A673 (cell line): Measurements from ENCODE around the gene OS9. TPM values are rescaled to one million over a fixed set of nuclear protein-coding genes. Genes with fewer than 3 reads are reported as not detected.

Experiments used
- BruUV-seq: library from RNA; stranded (reverse); fragments of 400-500 nt; replicated peaks from 2 replicates; lab custom pipeline; 2021; lab: Mats Ljungman, UMichigan
- CTCF ChIA-PET: fragments of 300-600 bp; sonication (Branson Sonifier 250); formaldehyde crosslinking; loops from one replicate; lab custom pipeline; 2022; ENCODE audit warnings: antibody characterized with exemption; lab: Charles Lee
- POLR2A ChIA-PET: fragments of 300-600 bp; sonication (Branson Sonifier 250); formaldehyde crosslinking; loops from one replicate; lab custom pipeline; 2022; ENCODE audit warnings: antibody characterized with exemption; ENCODE audit not compliant: low non-redundant PET; lab: Charles Lee
- DNase-seq: peaks from one replicate; pipeline ENCODE4 v3.0.0-alpha.2; 2015; ENCODE audit warnings: low spot score
- H3K27ac ChIP-seq: fragments of 200-600 bp; sonication (generic); 2 replicates; pipeline ENCODE4 v1.5.1; 2016; ENCODE audit warnings: mixed run types, low read depth, mild to moderate bottlenecking, mixed read lengths, antibody characterized with exemption, low read length; ENCODE audit not compliant: poor library complexity, severe bottlenecking
- H3K27me3 ChIP-seq: fragments of 200-600 bp; sonication (generic); replicated peaks from 2 replicates; pipeline ENCODE4 v1.6.1; 2017; ENCODE audit warnings: mixed run types, low read depth, mild to moderate bottlenecking, mixed read lengths, antibody characterized with exemption, low read length; ENCODE audit not compliant: insufficient read depth, poor library complexity
- H3K36me3 ChIP-seq: fragments of 200-600 bp; sonication (generic); 2 replicates; pipeline ENCODE4 v1.6.1; 2016; ENCODE audit warnings: mixed run types, mild to moderate bottlenecking, mixed read lengths, antibody characterized with exemption, low read length; ENCODE audit not compliant: insufficient read depth, poor library complexity, severe bottlenecking
- H3K4me1 ChIP-seq: fragments of 200-600 bp; sonication (generic); 2 replicates; pipeline ENCODE4 v1.6.1; 2017; ENCODE audit warnings: mixed run types, mild to moderate bottlenecking, mixed read lengths, antibody characterized with exemption, low read length; ENCODE audit not compliant: insufficient read depth, poor library complexity, severe bottlenecking
- H3K4me3 ChIP-seq: fragments of 200-600 bp; sonication (generic); 2 replicates; pipeline ENCODE4 v1.5.1; 2016; ENCODE audit warnings: low read depth, mixed run types, mild to moderate bottlenecking, mixed read lengths, low read length; ENCODE audit not compliant: poor library complexity, severe bottlenecking
- H3K9me3 ChIP-seq: fragments of 200-600 bp; sonication (generic); 2 replicates; pipeline ENCODE4 v1.6.1; 2016; ENCODE audit warnings: mixed run types, low read depth, mild to moderate bottlenecking, mixed read lengths, antibody characterized with exemption, low read length; ENCODE audit not compliant: poor library complexity, severe bottlenecking
- EZH2 ChIP-seq: fragments of 200-600 bp; sonication (generic); IDR thresholded peaks from 2 replicates; pipeline ENCODE4 v1.6.1; 2017; ENCODE audit warnings: borderline replicate concordance, low read depth, mild to moderate bottlenecking, mixed read lengths, antibody characterized with exemption, low read length; ENCODE audit not compliant: poor library complexity, severe bottlenecking
- intact Hi-C: fragments of 100-400 bp; cut with micrococcal nuclease; formaldehyde crosslinking; loops from one replicate; pipeline ENCODE4 v1.10.0; 2022; ENCODE audit not compliant: unreplicated experiment
- total RNA-seq: library from RNA; stranded (reverse); gene quantifications from 2 replicates; pipeline ENCODE4 v1.2.3, GENCODE V29; 2021
- TF ChIP-seq, protein P1 (sequence below): fragments of 300-800, 200-600 bp; sonication (generic); conservative IDR thresholded peaks from 2 replicates; pipeline ENCODE4 v1.5.1; 2017; ENCODE audit warnings: low read depth, mild to moderate bottlenecking, antibody characterized with exemption, low read length, moderate library complexity, mixed read lengths

Gene OS9
- total RNA-seq, 1 experiment from 2014 or later: 142 TPM

DNA sequence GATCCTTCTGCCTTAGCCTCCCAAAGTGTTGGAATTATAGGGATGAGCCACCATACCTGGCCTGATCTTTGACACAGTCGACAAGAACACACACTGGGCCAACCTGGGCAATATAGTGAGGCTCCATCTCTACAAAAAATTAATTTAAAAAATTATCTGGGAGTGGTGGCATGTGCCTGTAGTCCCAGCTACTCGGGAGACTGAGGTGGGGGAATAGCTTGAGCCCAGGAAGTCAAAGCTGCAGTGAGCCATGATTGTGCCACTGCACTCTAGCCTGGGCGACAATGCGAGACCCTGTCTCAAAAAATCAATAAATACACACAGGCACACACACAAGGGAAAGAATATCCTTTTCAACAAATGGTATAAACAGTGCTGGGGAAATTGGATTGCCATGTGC is 6.1 kb upstream of the OS9 start:
- no peak overlapping the region for H3K4me3 ChIP-seq
- H3K27me3 ChIP-seq: peaks cover 23% of the 10 kb centered on the region
- no peaks in the 10 kb centered on the region for H3K9me3 ChIP-seq
- DNase-seq: no peak
- no peaks in the 10 kb centered on the region for H3K4me1 ChIP-seq
- ChIA-PET CTCF (no interaction called here), POLR2A (no interaction called here)
- BruUV-seq: no TSS peak
- TF ChIP-seq, protein P1, sequence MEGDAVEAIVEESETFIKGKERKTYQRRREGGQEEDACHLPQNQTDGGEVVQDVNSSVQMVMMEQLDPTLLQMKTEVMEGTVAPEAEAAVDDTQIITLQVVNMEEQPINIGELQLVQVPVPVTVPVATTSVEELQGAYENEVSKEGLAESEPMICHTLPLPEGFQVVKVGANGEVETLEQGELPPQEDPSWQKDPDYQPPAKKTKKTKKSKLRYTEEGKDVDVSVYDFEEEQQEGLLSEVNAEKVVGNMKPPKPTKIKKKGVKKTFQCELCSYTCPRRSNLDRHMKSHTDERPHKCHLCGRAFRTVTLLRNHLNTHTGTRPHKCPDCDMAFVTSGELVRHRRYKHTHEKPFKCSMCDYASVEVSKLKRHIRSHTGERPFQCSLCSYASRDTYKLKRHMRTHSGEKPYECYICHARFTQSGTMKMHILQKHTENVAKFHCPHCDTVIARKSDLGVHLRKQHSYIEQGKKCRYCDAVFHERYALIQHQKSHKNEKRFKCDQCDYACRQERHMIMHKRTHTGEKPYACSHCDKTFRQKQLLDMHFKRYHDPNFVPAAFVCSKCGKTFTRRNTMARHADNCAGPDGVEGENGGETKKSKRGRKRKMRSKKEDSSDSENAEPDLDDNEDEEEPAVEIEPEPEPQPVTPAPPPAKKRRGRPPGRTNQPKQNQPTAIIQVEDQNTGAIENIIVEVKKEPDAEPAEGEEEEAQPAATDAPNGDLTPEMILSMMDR: no peak
- TF ChIP-seq EZH2: no peak
- intact Hi-C loops: no loop called here
- H3K27ac ChIP-seq: no peak overlapping the region
- no peaks in the 10 kb centered on the region for H3K36me3 ChIP-seq

DNA sequence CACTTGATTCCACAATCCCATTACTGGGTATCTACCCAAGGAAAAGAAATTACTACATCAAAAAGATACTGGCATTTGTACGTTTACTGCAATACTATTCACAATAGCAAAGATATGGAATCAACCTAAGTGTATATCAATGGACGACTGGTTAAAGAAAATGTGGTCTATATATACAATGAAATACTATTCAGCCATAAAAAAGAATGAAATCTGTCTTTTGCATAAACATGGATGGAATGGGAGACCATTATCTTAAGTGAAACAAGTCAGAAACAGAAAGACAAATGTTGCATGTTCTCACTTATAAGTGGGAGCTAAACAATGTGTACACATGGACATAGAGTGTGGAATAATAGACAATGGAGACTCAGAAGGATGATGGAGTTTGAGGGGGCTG is 5.0 kb upstream of the OS9 start:
- no peak for TF ChIP-seq EZH2
- TF ChIP-seq, protein P1: no peak
- POLR2A ChIA-PET: no interaction called here

DNA sequence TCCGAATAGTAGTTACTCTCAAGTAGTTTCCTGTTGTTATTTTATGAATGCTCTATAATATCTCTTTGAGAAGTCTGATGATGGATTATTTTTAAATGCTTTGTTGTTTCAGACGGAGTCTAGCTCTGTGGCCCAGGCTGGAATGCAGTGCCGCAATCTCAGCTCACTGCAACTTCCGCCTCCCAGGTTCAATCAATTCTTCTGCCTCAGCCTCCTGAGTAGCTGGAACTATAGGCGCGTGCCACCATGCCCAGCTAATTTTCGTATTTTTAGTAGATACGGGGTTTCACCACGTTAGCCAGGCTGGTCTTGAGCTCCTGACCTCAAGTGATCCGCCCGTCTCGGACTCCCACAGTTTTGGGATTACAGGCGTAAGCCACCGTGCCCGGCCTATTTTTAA is 1.4 kb upstream of the OS9 start:
- ChIA-PET CTCF (interaction anchor here (0.6 kb wide), 1 partner anchor 33 kb away, joined by 3 read pairs; no protein-coding TSS in a partner anchor), POLR2A (no interaction called here)
- no peak for TF ChIP-seq EZH2
- TF ChIP-seq, protein P1: no peak
- Histone ChIP-seq H3K9me3 (no peaks in the 10 kb centered on the region), H3K36me3 (peaks cover 13% of the 10 kb centered on the region), H3K4me1 (no peaks in the 10 kb centered on the region), H3K27ac (no peak overlapping the region), H3K4me3 (no peak overlapping the region), H3K27me3 (peaks cover 4% of the 10 kb centered on the region)
- no peak for DNase-seq
- BruUV-seq: no TSS peak
- intact Hi-C loops: no loop called here

More for the DNA sequence above, 5.0 kb upstream of the OS9 start:
- no TSS peak for BruUV-seq
- Histone ChIP-seq H3K9me3 (no peaks in the 10 kb centered on the region), H3K27me3 (peaks cover 23% of the 10 kb centered on the region), H3K4me1 (no peaks in the 10 kb centered on the region), H3K27ac (no peak overlapping the region), H3K4me3 (no peak overlapping the region), H3K36me3 (no peaks in the 10 kb centered on the region)
- intact Hi-C loops: no loop called here
- CTCF ChIA-PET: no interaction called here
- DNase-seq: no peak
